NCI-H2196 (cell line): ENCODE data around the gene PLS1.
"Not testable (repeated sequence)": the region's sequence is repeated elsewhere in the genome, so short reads cannot be mapped to it uniquely, and the experiment has no call there.

ENCODE experiments used
- DNase-seq: peaks from one replicate; lab custom pipeline; 2025; ENCODE audit not compliant: unreplicated experiment; lab: John Stamatoyannopoulos, UW

The PLS1 gene, protein sequence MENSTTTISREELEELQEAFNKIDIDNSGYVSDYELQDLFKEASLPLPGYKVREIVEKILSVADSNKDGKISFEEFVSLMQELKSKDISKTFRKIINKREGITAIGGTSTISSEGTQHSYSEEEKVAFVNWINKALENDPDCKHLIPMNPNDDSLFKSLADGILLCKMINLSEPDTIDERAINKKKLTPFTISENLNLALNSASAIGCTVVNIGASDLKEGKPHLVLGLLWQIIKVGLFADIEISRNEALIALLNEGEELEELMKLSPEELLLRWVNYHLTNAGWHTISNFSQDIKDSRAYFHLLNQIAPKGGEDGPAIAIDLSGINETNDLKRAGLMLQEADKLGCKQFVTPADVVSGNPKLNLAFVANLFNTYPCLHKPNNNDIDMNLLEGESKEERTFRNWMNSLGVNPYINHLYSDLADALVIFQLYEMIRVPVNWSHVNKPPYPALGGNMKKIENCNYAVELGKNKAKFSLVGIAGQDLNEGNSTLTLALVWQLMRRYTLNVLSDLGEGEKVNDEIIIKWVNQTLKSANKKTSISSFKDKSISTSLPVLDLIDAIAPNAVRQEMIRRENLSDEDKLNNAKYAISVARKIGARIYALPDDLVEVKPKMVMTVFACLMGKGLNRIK

DNA sequence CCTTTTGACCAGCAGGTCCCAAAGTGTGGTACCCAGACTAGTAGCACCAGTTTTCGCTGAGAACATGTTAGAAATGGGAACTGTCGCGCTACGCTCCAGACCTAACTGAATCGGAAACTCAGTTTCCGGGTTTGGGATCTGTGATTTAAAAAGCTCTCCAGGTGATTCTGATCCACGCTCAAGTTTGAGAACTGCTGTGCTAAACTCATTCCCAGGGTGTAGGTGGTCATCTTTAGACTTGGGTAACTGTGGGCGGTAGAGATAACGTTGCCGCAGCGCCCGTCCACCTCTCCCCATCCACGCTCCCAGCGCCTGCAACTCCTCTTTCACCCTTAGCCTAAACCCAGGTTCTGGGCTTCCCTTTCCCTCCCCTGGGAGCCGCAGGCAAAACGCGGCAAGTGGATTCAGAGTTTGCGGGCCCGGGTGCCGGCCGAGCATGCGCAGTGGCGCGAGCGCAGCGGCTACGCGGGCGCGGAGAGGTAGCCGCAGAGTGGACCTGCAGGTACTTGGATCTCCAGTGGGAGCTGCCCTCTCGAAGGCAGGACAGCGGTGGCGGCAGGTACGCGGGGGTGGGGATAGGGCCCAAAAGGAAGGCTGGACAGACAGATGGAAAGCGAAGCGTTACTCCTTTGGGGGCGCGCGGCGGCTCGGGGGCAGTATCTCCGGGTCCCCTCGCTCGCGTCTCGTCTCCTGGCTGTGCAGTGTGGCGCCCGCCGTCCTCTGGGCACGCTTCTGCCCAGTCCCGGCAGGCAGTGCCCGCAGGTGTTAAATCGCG lies at the start of gene PLS1:
Gene PLS1, plus strand, starts transcription at position 443 of the 775 bp plus-strand sequence. CDS start 67,845 bp downstream, outside the sequence.
- peak; percentile 98 for DNase-seq

DNA sequence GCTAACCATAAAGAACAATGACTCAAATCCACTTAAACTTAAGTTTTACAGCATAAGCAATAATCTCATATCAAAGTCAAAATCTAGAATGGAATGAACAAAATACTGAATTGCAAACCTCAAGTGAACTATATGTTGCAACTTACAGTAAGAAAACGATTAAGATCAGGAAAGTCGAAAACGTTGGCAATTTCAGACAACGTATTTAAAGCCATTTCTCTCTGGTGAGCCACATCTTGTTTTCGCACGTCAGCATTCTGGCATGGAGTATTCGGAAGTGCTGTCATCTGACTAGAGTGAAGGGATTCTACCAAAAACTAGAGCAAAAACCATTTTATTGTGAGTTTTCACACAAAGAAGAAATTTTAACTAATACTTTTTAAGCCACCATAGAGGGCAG lies 46.2 kb upstream of the PLS1 start:
- no peak for DNase-seq

DNA sequence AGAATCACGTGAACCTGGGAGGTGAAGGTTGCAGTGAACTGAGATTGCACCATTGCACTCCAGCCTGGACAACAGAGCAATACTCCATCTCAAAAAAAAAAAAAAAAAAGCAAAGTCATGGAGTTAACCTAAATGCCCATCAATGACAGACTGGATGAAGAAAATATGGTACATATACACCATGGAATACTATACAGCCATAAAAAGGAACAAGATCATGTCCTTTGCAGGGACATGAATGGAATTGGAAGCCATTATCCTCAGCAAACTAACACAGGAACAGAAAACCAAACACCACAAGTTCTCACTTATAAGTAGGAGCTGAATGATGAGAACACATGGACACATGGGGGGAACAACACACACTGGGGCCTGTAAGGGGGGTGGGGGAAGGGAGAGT lies 43.6 kb upstream of the PLS1 start:
- DNase-seq, result not testable (repeated sequence)

DNA sequence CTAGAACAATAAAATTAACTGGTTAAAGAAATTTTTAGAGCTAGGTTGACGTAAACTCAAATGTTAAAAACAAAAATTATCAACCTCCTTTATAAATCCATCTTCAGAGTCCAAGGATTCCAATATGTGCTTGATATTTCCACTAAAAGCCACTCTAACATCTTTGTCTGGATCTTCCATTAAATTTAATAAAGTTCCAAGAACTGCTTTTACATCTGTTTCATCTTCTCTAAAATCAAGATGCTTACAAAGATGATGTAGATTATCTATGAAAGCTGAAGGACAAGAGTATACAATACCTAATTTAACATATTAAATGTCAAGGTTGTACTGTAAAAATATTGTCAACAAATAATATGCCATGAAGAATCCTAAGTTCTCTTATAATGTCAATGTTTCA lies 42.5 kb upstream of the PLS1 start:
- DNase-seq, result no peak

DNA sequence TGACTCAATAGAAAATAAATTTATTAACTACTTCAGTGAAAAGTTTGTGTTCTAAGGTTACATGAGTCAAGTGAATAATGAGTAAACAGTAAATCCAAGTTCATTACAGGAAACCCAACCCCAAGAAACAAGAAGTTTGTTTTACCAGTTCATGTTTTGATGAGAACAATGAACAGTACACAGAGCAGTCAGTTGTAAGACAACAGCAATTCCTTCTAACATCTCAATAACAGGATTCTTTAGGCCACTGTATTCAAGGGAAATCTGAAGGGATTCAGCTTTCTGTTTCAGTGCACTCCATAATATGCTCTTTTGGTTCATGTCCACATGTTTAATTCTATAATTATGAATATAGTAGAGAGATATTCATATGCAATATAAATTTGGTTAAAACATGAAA lies 36.1 kb upstream of the PLS1 start:
- no peak for DNase-seq

DNA sequence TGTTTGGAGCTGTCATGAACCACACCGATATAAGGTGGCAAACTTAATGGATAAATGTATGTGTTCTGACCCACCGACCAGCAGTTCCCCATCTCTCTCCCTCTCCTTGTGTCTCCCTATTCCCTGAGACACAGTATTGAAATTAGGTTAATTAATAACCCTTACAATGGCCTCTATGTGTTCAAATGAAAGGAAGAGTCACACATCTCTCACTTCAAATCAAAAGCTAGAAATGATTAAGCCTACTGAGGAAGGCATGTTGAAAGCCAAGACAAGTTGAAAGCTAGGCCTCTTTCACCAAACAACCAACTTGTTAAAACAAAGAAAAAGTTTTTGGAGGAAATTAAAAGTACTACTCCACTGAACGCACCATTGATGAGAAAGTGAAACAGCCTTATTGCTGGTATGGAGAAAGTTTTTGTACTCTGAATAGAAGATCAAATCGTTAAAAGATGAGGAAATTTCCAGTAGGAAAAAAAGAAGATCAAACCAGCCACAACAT lies 32.6 kb upstream of the PLS1 start:
- no peak for DNase-seq

DNA sequence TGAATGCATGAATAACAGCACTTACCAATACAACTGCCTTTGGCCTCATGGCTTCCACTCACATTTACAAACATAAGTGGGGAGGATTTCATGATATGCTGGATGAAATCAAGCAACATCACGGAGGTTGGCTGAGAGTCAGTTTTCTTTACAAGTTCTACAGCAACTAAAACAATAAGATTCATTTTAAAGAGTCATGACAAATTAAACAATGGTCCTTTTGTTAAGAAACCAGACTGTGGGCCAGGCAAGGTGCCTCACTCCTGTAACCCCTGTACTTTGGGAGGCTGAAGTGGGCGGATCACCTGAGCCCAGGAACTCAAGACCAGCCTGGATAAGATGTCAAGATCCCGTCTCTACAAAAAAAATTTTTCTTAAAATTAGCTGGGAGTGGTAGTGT lies 30.1 kb upstream of the PLS1 start:
- no peak for DNase-seq

DNA sequence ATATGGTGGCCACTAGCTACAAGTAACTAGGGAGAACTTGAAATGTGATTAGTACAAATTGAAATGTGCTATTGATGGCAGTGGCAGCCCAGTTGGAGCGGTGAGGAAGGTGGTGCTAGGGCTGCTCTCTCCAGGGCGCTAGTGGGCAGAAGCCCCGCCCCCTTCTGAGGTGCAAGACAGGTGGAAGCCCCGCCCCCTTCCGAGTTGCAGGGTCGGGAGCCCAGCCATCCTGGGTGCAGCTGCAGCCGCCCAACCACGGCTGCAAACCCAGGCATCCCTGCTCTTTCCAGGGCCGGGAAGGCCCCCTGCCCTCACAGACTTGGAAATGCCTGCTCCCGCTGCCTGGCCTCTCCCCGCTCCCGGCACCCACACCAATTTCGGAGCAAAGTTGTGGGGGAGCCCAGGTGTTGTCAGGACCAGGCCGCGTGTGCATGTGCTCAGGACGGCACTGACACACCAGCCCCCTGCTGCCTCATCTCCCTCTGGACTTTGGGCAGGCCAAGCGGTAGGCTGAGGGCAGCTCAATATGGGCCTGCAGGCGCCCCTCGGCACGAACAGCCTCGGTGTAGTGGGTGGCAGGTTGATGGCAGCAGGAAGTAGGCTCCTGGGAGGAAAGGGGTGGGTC lies 27.7 kb upstream of the PLS1 start:
- DNase-seq, result no peak

DNA sequence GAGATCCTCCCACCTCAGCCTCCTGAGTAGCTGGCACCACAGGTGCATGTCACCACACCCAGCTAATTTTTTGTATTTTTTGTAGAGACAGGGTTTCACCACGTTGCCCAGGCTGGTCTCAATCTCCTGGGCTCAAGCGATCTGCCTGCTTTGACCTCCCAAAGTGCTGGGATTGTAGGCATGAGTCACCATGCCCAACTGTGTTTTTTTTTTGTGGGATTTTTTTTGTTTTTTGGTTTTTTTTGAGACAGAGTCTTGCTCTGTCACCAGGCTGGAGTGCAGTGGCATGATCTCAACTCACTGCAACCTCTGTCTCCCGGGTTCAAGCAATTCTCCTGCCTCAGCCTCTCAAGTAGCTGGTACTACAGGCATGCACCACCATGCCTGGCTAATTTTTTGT lies 26.8 kb upstream of the PLS1 start:
- DNase-seq, result not testable (repeated sequence)

DNA sequence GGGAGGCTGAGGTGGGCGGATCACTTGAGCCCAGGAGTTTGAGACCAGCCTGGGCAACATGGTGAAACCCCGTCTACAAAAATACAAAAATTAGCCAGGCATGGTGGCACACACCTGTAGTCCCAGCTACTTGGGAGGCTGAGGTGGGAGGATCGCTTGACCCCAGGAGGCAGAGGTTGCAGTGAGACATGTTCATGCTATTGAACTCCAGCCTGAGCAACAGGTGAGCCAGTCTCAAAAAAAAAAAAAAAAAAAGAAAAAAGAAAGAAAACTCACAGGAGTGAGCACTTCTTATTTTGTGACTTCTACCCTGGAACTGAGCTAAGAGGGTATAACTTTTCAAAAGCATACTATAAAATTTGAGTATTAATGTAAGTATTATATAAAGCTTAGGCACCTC lies 22.0 kb upstream of the PLS1 start:
- not testable (repeated sequence) for DNase-seq

DNA sequence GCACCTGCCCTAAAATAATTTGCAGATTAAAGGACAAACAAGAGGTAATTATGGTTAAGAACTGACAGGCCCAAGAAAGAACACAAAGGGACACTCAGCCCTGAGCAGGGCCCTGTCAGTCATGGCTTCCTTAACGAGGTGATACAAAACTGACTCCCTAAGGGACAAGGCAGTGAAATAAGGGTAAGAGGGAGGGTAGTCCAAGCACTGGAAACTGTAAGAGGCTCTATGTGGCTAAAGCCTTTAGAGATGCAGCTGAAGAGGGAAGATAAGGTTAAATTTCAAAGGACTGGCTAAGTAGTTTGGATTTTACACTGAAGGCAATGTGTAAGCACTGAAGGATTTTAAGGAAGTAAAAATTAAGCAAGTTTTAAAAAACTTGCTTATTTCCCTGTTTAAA lies 21.5 kb upstream of the PLS1 start:
- DNase-seq, result no peak

DNA sequence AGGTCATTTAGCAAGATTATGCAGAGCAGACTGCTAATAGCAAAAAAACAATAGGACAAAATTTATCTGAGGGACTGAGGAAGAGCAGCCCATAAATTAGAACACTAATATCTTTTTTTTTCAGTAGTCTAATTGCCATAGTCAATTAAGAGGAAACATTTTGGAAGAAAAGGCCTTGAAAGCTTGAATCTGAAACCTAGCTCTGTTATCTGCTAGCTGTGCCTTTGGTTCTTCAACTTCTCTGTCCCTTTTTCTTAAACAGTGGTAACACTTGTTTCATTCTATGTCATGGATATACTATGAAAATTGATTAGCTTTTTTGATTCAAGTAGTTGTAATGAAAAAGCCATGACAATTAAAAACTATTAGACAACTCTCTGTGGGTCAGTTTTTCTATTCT lies 19.4 kb upstream of the PLS1 start:
- DNase-seq, result no peak

DNA sequence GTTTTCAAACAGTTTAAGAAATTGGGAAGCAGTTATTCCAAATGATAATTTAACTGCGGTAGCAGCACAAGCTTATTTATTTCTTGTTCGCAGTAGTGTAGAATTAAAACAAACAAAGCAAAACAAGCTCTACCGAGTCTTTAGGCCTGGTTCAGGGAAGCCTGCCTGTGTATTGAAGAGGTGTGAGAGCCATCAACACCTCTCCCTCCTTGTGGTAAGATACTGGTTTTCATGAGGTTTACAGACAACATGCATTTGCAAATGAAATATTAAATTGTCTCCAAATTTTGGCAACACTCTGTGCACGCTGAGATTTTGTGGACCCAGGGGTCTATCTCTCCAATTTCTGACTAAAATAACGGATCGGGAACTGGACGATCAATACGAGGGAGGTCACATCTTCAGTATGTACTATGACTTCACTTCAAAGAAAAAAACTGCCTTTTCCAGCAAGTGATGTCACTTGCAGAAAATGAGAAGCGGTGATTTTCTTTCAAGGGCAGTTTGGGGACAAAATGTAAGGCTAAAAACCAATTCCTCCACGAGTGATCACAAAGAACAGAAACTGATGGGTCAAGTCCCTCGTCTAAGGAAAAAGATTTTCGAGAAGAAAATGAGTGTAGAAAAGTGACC lies 18.4 kb upstream of the PLS1 start:
- no peak for DNase-seq

DNA sequence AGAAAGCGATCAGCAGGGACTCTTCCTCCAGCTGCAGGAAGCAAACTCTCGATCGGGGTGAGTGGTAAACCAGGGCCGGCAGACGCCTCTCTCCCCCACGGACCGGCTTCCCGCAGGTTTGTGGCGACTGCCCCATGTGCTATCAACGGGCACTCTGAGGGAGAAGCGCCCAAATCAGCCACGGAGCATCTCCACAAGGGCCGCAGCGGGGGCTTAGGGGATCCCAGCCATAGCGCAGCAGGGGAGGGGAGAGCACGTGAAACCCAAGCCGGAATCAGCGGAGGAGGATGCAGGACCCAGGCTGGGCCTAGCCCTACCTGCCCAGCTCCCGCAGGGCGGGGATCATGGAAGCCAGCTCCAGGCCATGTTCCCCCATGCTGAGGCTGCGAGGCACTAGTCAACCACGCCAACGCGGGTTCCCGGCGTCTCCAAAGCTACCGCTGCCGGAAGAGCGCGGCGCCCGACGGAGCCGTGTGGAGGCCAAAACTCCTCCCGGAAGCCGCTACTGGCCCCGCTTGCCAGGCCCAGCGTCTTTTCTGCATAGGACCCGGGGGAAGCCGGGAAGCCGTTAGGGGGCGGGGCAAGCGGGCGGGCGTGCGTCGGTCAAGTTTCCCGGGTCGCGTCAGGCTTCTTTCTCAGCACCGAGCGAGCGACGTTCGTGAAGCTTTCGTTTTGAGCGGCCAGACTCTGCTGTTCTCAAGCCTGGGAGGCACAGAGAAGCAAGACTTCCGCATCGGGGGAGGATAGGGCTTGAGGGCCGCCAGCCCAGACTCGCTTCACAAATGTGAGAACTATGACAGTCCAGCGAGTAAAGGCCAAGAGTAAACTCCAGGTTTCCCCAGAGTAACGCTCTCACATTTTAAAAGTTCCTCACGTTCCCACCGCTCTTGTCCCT lies 17.6 kb upstream of the PLS1 start, which contains the start of gene ATR:
Gene ATR, minus strand, starts transcription at position 405 of the 895 bp plus-strand sequence. Its CDS starts 29 bp downstream, at position 376.
- peak; percentile 99 for DNase-seq

DNA sequence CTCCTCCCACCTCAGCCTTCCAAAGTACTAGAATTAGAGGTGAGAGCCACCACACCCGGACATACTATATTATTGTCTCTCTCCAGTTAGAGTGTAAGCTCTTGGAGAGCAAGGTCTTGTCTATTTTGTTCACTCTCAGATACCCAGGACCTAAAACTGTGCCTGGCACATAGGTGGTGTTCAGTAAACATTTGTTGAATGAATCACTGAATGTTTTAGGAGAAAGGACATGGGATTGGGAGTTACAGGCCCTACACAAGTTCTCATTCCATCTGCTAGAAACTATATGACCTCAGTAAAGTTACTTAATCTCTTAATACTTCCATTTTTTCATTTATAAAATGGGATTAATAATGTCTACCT lies 16.2 kb upstream of the PLS1 start:
- no peak for DNase-seq

DNA sequence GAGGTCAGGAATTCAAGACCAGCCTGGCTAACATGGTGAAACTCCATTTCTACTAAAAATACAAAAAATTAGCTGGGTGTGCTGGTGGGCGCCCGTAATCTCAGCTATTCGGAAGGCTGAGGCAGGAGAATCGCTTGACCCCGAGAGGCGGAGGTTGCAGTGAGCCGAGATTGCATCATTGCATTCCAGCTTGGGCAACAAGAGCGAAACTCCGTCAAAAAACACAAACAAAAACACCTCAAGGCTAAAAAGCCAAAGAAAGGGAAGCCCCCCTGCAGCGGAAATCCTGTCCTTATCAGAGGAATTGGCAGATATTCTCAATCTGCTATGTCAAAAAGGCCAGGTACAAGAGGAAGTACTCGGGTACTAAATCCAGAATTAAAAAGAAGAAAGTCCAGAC lies 15.1 kb upstream of the PLS1 start:
- DNase-seq, result not testable (repeated sequence)

DNA sequence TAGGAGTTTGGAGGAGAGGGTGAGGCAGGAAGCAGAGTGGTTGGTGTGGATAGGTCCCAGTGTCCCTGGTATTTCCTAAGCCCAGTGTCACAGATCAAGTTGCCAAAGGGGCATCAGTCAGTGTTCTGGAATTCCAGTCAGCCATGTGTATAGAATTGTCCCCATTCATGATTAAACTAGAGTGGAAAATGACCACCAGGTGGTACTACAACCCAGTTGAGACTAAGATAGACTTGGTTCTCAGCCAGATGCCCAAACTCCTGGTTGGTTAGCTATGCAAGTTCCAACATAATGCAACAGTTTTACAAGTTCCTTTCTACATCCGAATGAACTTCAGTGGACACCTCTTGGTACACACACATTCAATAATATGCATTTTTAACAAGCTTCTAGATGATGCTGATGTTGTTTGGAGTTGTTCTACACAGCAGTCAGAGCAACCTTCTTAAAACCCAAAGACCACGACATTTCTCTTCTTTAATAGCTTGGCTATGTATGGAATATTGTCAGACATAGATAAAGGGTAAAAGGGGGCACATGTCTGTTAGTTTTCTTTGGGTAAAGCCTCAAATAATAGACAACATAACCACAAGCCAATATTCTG lies 9.3 kb upstream of the PLS1 start:
- peak; percentile 90 for DNase-seq

DNA sequence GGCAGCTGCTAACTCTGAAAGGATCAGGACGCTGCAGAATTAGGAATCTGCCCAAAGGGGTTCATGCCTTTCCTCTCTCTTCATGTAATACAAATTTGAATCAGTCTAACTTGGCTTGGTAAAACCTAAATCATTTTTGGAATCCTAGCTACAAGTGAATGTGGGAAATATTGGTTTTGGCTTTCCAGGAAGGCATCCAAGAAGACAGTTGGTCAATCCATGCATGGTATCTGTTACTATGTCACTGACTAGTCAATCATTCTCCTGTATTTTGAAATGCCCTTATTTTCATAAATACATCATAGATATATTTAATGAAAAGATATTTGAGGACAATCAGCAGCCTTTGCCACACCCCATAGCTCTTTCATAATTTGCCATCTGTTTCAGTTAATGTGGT lies 7.5 kb upstream of the PLS1 start:
- no peak for DNase-seq

DNA sequence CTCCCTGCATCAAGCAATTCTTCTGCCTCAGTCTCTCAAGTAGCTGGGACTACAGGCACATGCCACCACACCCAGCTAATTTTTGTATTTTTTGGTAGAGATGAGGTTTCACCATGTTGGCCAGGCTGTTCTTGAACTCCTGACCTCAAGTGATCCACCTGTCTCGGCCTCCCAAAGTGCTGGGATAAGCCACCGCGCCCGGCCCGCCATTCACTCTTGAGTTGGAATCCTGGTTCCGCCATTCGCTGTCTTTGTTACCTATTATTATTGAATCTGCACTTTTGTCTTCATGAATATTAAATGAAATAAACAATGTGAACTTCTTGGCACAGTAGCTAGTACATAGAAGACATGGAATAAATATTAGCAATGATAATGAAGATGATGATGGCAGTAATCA lies 3.9 kb upstream of the PLS1 start:
- DNase-seq, result not testable (repeated sequence)
